HG03039 (cell line): ENCODE results near the gene ZNG1C.
"Not testable (repeated sequence)": the region's sequence is repeated elsewhere in the genome, so short reads cannot be mapped to it uniquely, and the experiment has no call there.

ENCODE experiments used
- ATAC-seq: cut with Tn5 transposase; IDR thresholded peaks from one replicate; pipeline ENCODE4 v1.9.1; 2021; ENCODE audit warnings: mild to moderate bottlenecking, moderate library complexity; ENCODE audit not compliant: unreplicated experiment

ZNG1C gene

GRCh38 chr9:68342265-68343025 lies 100.7 kb downstream of the ZNG1C start:
- ATAC-seq, result not testable (repeated sequence)

- not testable (repeated sequence) for ATAC-seq
These were observed 101.5 kb downstream of the ZNG1C start for GRCh38 chr9:68343242-68343641.

GRCh38 chr9:68343992-68344391 lies 102.2 kb downstream of the ZNG1C start:
- ATAC-seq, result not testable (repeated sequence)
